Lower leg skin (tissue), 4 donors: ENCODE measurements around the gene NFIA. TPM values are rescaled to one million over a fixed set of nuclear protein-coding genes. Genes with fewer than 3 reads are reported as not detected.

ENCODE experiments used
- DNase-seq, 2 donors: peaks; one replicate each; pipeline ENCODE4 v3.0.0-alpha.2; 2019; ENCODE audit warnings: low spot score in 2 of 2
- H3K4me3 ChIP-seq: fragments of 200-600 bp; sonication (generic); 2 replicates; pipeline ENCODE4 v1.5.1; 2017; ENCODE audit warnings: mild to moderate bottlenecking, low read depth; ENCODE audit not compliant: poor library complexity, severe bottlenecking
- POLR2A ChIP-seq, 2 donors: fragments of 450-650 bp; IDR thresholded peaks; one replicate each; pipeline ENCODE4 v1.6.1; 2016 to 2017; ENCODE audit warnings: antibody characterized with exemption in 2 of 2, mild to moderate bottlenecking in 1 of 2, moderate library complexity in 1 of 2
- WGBS, 2 donors: methylation state at CpG; one replicate each; pipeline ENCODE4 v1.1.5; 2018; 5-methylcytosine and 5-hydroxymethylcytosine counted together
- intact Hi-C: fragments of 100-400 bp; cut with DNase I; formaldehyde crosslinking; loops from one replicate; pipeline ENCODE4 v1.15.0; 2023; ENCODE audit warnings: low total_unique reads
- total RNA-seq, 4 donors: library from RNA; depleted of rRNA; stranded (reverse); fragments of >200 nt; gene quantifications; one replicate each; pipeline ENCODE4 v1.1.0, GENCODE V29; 2016
- TF ChIP-seq, protein P1 (sequence below), 3 donors: fragments of 450-650 bp; IDR thresholded peaks; one replicate each; pipeline ENCODE4 v1.5.1; 2016; ENCODE audit warnings: antibody characterized with exemption in 3 of 3, mild to moderate bottlenecking in 3 of 3, moderate library complexity in 2 of 3

NFIA gene
- total RNA-seq, 4 donors from 2014 or later: 26.0 to 32.5 (median 30.3) TPM

DNA sequence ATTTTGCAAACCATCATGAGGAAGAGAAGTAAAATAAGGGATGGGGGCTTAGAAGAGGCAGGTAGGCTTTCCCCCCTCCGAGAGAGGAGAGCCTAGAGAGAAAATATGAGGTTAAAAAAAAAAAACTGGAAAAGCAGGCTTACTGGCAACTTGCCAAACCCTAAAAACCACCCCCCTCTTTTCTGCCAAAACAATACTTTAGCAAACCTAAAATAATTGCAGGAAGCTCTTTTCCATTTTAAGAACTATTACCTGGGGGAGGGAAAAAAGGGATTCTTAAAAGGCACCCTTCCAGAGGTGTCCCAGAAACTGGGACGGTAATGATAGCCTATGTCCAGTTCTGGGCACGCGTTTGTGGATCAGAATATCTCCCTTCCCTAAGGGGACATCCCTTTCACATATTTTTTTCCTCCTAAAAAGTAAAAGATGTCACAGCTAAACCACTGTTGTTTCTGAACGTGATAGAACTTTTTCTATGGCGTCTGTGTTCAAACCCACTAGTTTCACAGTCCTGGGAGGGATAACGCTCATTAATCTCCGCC lies 1.1 kb upstream of the NFIA start:
- no peak for TF ChIP-seq POLR2A (IDR thresholded peaks at IDR 0.05)
- TF ChIP-seq, protein P1, sequence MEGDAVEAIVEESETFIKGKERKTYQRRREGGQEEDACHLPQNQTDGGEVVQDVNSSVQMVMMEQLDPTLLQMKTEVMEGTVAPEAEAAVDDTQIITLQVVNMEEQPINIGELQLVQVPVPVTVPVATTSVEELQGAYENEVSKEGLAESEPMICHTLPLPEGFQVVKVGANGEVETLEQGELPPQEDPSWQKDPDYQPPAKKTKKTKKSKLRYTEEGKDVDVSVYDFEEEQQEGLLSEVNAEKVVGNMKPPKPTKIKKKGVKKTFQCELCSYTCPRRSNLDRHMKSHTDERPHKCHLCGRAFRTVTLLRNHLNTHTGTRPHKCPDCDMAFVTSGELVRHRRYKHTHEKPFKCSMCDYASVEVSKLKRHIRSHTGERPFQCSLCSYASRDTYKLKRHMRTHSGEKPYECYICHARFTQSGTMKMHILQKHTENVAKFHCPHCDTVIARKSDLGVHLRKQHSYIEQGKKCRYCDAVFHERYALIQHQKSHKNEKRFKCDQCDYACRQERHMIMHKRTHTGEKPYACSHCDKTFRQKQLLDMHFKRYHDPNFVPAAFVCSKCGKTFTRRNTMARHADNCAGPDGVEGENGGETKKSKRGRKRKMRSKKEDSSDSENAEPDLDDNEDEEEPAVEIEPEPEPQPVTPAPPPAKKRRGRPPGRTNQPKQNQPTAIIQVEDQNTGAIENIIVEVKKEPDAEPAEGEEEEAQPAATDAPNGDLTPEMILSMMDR (IDR thresholded peaks at IDR 0.05): no peak
- 1 to 2% methylated on average over 8 of the region's 8 CpGs for WGBS, 2 donors
- intact Hi-C loops: loop anchor here (10.0 kb wide), 1 partner anchor 114 kb away; no protein-coding TSS in a partner anchor
- no peak for DNase-seq
- H3K4me3 ChIP-seq: peak overlapping the region; percentile 29

DNA sequence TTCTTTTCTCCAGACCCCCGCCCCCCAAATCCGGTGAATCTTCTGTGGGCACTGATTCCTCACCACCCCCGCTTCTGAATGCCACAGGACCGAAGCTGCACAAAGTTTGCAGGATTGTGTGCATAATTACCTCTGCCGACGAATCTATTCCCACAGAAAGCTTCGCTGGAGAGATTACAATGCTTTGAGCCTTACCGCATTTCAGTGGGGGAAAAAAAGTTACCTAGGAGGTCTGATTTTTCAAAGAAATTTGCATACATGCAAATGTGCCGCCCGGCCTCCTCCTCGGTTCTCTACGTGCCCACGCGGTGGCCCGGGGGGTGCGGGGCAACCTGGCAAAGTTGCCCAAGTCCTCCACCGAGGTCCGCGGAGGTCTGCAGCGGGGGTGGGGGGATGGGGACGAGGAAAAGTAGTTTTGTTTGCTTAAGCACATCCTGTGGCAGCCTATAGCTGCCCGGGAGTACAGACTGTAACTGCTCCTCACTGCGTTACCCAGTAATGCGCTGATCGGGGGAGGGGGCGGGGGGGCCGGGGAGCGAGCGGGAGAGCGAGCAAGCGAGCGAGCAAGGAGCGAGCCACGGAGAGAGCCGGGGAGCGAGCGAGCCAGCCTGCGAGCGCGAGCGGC lies 563 bp upstream of the NFIA start:
- DNase-seq: peak; percentile 32 to 88
- peak overlapping the region; percentile 29 for H3K4me3 ChIP-seq
- intact Hi-C loops: loop anchor here (10.0 kb wide), 1 partner anchor 113 kb away; no protein-coding TSS in a partner anchor
- 1% methylated on average over 34 of the region's 41 CpGs for WGBS, 2 donors
- TF ChIP-seq POLR2A (IDR thresholded peaks at IDR 0.05): no peak
- TF ChIP-seq, protein P1 (IDR thresholded peaks at IDR 0.05): no peak

DNA sequence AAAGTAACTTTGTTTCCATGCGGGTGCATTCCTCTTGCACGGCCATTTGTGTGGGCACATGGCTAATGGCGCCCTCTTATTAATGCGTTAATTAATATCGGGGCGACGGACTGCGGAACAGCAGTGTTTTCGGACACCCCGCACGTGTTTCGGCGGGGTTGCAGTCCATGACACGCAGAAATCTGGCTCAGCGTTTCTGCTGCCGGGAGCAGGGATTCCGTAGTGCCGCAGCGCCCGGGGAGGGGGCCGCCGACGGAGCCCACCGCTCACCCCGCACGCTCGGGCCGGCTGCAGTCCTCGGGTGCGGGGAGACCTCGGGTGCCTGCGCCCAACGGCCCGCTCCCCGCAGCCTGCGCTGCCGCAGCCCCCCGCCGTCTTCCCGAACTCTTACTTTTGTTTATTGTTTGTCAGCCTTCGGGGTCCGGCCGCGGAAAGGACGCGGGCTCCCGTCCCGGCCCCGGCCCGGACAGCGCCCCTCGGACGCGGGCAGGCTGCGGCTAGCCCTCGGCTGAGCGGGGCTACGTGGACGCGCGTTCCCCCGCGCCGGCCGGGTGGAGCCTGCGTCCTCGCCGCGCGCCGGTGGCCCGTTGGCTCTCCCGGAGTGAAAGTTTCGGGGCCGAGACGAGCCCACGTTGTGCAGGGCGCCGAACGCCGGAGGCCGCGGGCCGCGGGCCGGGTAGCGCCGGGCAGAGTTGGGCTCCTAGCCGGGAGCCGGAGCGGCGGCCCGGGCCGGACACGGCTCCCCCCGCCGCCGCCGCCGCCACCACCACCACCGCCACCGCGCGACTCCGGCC lies 849 bp downstream of the NFIA start:
- TF ChIP-seq, protein P1 (IDR thresholded peaks at IDR 0.05): no peak
- TF ChIP-seq POLR2A (IDR thresholded peaks at IDR 0.05): no peak
- no peak for DNase-seq
- intact Hi-C loops: loop anchor here (10.0 kb wide), 1 partner anchor 112 kb away; no protein-coding TSS in a partner anchor
- H3K4me3 ChIP-seq: peak overlapping the region; percentile 89
- WGBS, 2 donors: 0% methylated on average over 57 to 80 of the region's 105 CpGs

DNA sequence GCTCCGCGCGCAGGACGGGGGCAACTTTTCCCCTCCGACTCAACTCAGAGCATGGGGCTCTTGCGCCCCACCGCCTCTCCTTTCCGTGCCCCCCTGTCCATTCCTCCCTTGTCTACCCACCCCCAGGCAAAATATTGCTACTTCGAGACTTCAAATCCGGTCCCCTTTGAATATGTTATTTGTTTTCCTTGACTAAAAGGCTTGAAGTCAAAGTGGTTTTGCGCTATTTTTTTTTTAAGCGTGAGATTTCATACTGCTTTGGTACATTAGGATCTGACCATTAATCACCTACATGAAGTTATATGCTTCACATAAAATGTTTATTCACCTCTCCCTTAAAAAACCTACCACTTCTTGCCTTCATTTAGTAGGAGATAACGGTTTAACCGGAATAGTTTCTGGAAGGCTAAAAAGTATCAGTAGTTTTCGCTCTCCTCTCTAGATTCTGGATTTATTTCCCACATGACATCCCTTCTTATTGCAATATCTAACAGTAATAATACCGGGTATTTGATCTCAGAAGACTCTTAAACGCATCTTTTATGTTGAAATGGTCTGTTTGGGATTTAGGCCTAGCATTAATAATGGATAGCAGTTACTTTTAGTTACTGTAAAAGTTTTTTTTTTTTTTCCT lies 1.6 kb downstream of the NFIA start:
- intact Hi-C loops: loop anchor here (10.0 kb wide), 1 partner anchor 111 kb away; no protein-coding TSS in a partner anchor
- H3K4me3 ChIP-seq: peak overlapping the region; percentile 89
- no peak for TF ChIP-seq POLR2A (IDR thresholded peaks at IDR 0.05)
- TF ChIP-seq, protein P1 (IDR thresholded peaks at IDR 0.05): no peak
- DNase-seq: no peak
- WGBS, 2 donors: 6 to 7% methylated on average over 17 of the region's 17 CpGs

DNA sequence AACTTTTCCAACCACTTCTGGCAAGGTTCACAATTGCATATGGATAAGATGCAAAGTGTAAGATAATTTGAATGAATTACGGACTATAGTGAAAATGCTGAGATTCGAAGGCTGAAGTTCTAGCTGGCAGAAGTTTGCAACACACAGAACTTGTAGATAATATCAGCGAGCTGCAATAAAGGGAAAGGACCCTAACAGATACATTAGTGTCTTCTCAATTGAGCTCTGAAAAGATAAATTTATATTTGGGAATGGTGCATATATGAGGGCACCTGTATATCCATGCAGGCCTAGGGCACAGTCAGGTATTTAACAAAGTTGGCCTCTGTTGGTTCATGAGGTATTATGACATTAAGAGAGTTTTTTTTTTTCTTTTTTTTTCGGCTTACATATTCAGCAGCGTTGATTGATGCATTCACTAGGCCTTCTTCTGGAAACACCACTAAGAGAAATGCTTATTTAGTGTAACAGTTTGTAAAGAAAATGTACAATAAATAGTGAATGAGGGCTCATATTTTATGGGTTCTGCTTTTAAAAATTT lies 2.2 kb downstream of the NFIA start:
- no peak for DNase-seq
- intact Hi-C loops: loop anchor here (10.0 kb wide), 1 partner anchor 110 kb away; no protein-coding TSS in a partner anchor
- no peak overlapping the region for H3K4me3 ChIP-seq
- WGBS, 2 donors: 17 to 20% methylated on average over 5 of the region's 5 CpGs
- TF ChIP-seq, protein P1 (IDR thresholded peaks at IDR 0.05): no peak
- no peak for TF ChIP-seq POLR2A (IDR thresholded peaks at IDR 0.05)
